PFSK-1 (cell line): ENCODE results near the gene EIF4B.

Experiments used
- FOXP2 ChIP-seq: optimal IDR thresholded peaks from 2 replicates; pipeline ENCODE3; 2011; ENCODE audit warnings: borderline replicate concordance, control low read depth, inconsistent platforms; ENCODE audit not compliant: insufficient read depth; ENCODE audit errors: extremely low read length, extremely low read depth
- POLR2AphosphoS5 ChIP-seq: IDR thresholded peaks from 2 replicates; pipeline ENCODE4 v1.6.1; 2012; ENCODE audit warnings: low read depth, mild to moderate bottlenecking, control low read depth, low read length, moderate library complexity
- SIN3A ChIP-seq: IDR thresholded peaks from 2 replicates; pipeline ENCODE4 v1.6.1; 2012; ENCODE audit warnings: mild to moderate bottlenecking, low read length, moderate library complexity, borderline replicate concordance; ENCODE audit not compliant: insufficient read depth
- TAF1 ChIP-seq: IDR thresholded peaks from 2 replicates; pipeline ENCODE4 v1.6.1; 2012; ENCODE audit warnings: low read length, control low read depth, borderline replicate concordance; ENCODE audit not compliant: insufficient read depth
- TF ChIP-seq, protein P1 (sequence below), 2 experiments: IDR thresholded peaks; 2 replicates each; pipeline versions ENCODE4 v1.6.1 to v1.8.0; 2011 to 2012; ENCODE audit warnings: low read depth in 2 of 2, low read length in 2 of 2, control low read depth in 1 of 2, inconsistent platforms in 1 of 2, mild to moderate bottlenecking in 1 of 2, moderate library complexity in 1 of 2; ENCODE audit not compliant: insufficient read depth in 1 of 2

The EIF4B gene

GRCh38 chr12:53051058-53051880 is 45.0 kb downstream of the EIF4B start:
- TF ChIP-seq FOXP2 (no peak), TAF1 (no peak), POLR2AphosphoS5 (no peak), SIN3A (no peak)
- TF ChIP-seq, protein P1, sequence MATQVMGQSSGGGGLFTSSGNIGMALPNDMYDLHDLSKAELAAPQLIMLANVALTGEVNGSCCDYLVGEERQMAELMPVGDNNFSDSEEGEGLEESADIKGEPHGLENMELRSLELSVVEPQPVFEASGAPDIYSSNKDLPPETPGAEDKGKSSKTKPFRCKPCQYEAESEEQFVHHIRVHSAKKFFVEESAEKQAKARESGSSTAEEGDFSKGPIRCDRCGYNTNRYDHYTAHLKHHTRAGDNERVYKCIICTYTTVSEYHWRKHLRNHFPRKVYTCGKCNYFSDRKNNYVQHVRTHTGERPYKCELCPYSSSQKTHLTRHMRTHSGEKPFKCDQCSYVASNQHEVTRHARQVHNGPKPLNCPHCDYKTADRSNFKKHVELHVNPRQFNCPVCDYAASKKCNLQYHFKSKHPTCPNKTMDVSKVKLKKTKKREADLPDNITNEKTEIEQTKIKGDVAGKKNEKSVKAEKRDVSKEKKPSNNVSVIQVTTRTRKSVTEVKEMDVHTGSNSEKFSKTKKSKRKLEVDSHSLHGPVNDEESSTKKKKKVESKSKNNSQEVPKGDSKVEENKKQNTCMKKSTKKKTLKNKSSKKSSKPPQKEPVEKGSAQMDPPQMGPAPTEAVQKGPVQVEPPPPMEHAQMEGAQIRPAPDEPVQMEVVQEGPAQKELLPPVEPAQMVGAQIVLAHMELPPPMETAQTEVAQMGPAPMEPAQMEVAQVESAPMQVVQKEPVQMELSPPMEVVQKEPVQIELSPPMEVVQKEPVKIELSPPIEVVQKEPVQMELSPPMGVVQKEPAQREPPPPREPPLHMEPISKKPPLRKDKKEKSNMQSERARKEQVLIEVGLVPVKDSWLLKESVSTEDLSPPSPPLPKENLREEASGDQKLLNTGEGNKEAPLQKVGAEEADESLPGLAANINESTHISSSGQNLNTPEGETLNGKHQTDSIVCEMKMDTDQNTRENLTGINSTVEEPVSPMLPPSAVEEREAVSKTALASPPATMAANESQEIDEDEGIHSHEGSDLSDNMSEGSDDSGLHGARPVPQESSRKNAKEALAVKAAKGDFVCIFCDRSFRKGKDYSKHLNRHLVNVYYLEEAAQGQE (IDR thresholded peaks at IDR 0.05; ENCODE audit: insufficient read depth in 1 of 2, low read depth in 2 of 2, low read length in 2 of 2) = no peak

- TF ChIP-seq SIN3A = no peak
- no peak for TF ChIP-seq FOXP2
- no peak for TF ChIP-seq POLR2AphosphoS5
Measured at GRCh38 chr12:53051881-53052412, 45.7 kb downstream of the EIF4B start.

DNA sequence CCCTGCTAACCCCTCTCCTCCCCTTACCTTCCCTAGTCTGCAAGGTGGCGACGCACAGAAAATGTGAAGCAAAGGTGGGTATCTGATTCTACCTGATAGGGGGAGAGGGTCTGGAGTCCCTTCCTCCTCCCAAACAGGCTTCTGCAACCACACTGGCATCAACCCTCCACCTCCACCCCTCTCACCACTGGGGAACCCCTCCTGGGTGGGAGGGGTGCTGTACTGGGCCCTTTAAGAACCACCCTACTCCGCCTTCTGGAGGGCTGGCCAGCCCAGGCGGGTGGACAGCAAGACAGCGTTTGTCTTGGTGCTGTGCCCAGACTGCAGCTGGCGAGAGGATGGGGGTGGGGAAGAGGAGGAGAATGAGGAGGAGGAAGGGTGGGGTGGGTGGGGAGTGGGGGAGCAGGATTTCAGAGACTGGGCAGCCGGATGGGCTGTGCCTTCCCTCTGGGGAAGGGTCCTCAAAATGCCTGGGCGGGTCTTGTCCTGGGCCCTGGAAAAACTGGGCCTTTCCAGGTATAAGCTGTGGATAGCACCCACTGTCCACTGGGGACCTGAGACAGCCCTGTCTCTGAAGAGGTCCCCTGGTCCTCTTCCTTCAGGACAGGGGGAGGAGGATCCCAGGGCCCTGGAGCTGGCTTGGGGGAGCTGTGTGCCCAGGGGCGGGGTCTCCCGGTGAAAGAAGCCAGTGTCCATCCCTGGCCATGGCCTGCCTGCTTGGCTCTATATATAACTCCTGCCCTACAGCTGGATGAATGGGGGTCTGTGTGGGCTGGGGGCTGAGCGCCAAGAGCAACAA is 46.4 kb downstream of the EIF4B start:
- TF ChIP-seq SIN3A (no peak), POLR2AphosphoS5 (no peak; the same call in 1 of the 2 replicates), FOXP2 (no peak)
- TF ChIP-seq, protein P1 (IDR thresholded peaks at IDR 0.05; ENCODE audit: insufficient read depth in 1 of 2, low read depth in 2 of 2, low read length in 2 of 2) = 0 out of 4 replicates have a peak, but pooled peaks of 1 of the 2 experiments have one; percentile 47

GRCh38 chr12:53053218-53054111 is 47.2 kb downstream of the EIF4B start:
- TF ChIP-seq SIN3A (no peak), POLR2AphosphoS5 (no peak), TAF1 (no peak), FOXP2 (no peak)
- TF ChIP-seq, protein P1 (IDR thresholded peaks at IDR 0.05; ENCODE audit: insufficient read depth in 1 of 2, low read depth in 2 of 2, low read length in 2 of 2) = no peak
